ENCODE results near the gene DAW1.
"Not testable (repeated sequence)": the region's sequence is repeated elsewhere in the genome, so short reads cannot be mapped to it uniquely, and the experiment has no call there.

DAW1 gene

DNA sequence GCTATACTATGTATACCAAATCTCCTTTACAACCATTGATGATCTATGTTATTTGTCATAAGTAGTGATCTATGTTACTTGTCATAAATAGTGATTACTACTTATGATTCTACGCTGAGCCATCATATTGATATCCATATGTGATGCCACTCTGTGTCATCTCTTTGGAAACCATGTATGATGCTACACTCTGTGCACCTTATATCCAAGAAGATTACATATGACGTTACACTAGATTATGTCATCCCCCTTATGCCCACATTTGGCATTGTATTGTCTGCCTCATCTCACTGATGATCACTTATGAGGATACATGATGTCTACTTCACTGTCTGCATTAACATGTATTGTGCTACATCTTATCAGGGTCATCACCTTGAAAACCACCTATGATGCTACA is 42.9 kb downstream of the DAW1 start:
- DNase-seq (ENCODE audit: low read depth), result no peak

DNA sequence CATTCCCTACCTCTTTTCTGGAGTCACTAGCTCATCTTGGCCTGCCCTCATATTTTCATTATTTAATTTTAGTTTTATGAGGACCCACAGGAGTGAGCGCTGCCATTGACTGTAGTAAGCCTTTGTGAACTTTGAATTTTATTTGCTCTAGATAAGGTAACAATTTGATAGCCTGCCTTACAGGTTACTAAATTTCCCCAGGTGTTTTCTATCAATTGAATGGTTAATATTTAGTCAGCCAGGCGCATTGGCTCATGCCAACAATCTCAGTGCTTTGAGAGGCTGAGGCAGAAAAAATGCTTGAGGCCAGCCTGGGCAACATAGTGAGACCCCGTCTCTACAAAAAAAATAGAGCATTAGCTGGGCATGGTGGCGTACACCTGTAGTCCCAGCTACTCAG is 50.2 kb downstream of the DAW1 start:
- no peak for DNase-seq (ENCODE audit: low read depth)

DNA sequence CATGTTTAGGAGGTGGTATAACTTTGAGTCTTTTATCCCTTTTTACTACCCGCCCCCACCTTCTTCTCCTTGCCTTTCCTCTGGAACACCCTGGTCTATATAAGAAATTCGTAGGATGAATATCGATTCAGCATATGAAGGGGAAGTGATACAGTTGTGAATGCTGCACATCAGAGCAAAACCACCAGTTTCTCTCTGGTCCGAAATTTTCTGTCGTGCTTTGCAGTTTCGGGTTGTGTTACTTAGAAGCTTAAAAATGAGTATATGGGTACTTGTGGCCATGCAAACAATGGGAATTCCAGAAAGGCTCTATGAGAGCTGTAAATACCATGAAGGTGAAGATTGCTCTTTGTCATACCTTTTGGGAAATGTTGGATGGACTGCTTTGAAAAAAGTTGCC is 60.6 kb downstream of the DAW1 start:
- no peak for DNase-seq (ENCODE audit: low read depth)

DNA sequence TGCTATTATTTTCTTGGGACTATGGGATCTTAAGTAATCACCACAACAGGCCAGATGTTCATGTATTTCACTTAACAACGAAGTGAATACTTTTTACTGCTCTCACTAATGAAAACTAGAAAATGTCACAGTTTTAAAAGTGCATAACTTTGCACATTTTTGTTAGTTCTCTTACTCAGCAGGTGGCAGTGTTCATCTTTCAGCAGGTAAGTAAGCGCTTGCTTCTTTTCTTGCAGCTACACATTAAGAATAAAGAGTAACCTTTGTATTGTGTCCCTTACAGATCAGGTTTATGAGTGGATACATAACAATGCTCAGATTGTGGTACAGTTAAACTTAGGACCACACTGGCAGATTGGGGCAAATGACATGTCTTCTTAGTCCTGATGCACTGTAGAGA is 61.0 kb downstream of the DAW1 start:
- DNase-seq (ENCODE audit: low read depth), result no peak

DNA sequence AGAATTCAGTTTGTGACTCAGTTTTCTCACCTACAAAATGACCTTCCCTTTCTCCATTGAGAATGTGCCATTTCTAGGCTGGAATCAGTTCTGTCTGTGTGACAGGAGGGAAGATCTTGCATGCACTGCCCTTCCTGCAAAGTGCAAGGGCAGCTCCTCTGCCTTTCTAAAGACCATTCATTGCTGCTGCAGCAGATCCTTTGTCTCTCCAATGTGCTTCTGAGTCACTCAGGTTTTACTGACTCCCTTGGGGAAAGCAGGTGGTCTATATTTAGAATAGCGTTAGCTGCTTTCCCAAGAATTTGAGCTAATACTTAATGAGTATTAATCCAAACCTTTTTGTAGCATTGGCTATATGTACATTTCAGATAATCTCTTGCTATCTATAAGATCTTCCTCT is 62.5 kb downstream of the DAW1 start:
- no peak for DNase-seq (ENCODE audit: low read depth)

DNA sequence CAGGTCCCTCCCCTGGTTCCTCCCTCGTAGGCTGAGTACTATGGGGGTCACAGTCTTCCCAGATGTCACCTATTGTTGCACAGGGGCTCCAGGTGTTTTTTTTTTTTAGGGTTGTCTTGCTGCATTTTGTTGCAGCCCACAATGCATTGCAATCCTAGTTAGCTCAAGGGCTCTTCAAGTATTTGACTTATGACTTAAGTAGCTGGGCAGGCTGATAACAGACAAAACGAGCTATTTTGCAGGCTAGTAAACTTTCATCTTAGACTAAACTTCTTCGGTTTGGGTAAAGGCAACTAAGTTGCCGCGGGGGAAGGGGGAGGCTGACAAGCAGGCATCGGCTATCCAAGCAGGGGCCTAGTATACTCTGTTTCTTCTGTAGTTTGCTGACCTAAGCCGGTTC is 64.8 kb downstream of the DAW1 start:
- not testable (repeated sequence) for DNase-seq (ENCODE audit: low read depth)

DNA sequence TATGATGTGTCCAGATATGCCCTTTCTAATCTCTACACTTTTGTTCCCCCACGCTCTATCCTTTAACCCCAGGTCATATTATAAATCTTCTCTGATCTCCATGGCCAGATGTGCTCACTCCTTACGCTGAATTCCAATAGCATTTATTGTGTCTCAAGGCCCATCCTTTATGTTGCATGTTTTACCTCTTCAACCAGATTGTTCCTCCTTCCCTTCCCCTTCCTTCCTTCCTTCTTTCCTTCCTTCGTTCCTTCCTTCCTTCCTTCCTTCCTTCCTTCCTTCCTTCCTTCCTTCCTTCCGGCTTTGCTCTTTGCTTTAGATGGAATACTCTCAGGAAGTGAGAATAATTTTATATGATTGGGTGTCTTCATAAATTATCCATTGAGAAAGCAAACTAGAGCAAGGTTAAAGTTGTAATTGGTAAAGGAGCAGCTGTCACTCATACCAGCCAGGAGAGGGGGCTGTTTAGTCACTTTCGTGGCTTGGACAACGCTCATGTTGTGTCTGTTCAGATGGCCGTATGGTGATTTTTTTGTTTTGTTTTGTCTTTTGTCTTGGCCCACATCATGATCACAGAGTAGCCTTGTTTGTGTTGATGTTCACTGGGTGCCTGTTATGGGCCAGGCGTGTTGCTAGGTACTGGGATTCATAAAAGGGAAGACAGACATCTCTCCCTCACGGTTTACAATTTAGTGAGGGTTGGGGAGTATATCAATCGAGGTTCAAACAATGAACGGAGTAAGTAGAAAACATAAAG is 68.0 kb downstream of the DAW1 start:
- no peak for DNase-seq (ENCODE audit: low read depth)

DNA sequence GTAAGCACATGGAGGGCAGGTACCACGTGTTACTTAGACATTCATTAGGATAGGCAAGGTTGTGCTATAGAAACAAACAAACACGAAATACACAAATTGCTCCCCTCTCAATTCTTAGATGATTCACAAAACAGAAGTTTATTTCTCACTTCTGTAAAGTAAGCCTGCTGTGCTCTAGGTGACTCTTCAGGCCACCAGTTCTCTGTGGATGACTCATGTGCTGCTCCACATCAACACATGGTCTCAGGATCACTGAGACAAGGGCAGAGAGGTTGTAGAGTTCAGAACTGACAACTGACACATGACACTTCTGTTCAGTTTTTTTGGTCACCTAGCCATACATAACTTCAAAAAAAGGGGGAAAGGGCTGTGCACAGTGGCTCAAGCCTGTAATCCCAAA is 70.6 kb downstream of the DAW1 start:
- no peak for DNase-seq (ENCODE audit: low read depth)

DNA sequence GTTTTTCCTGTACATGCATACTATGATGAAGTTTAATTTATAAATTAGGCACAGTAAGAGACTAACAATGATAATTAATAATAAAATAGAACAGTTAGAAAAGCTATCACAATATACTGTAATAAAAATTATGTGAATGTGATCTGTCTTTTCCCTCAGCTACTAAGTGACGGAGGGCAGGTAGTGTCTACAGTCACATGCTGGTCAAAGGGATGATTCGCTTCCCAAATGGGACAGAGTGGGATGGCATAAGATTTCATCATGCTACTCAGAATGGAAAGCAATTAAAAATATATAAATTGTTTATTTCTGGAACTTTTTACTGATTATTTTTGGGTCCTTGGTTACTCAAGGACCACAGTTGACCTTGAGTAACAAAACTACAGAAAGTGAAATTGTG is 71.5 kb downstream of the DAW1 start:
- DNase-seq (ENCODE audit: low read depth), result no peak

DNA sequence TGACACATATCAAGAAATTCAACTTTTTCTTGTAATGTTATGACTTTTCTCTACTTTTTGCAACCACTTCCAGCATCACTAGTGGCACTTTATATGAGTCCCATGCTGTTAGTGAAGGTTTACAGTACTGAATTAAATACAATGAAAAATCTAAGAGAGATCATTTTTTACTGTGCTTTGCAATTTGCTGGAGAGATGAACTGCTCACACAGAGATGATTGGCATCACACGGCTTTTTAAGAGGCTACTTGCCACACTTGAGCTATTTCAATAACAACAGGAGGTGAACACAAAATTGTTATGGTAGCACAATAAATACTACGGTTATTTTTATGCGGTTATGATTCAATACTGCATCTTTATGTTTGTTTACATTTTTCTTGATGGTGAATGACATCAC is 88.9 kb downstream of the DAW1 start:
- no peak for DNase-seq (ENCODE audit: low read depth)

DNA sequence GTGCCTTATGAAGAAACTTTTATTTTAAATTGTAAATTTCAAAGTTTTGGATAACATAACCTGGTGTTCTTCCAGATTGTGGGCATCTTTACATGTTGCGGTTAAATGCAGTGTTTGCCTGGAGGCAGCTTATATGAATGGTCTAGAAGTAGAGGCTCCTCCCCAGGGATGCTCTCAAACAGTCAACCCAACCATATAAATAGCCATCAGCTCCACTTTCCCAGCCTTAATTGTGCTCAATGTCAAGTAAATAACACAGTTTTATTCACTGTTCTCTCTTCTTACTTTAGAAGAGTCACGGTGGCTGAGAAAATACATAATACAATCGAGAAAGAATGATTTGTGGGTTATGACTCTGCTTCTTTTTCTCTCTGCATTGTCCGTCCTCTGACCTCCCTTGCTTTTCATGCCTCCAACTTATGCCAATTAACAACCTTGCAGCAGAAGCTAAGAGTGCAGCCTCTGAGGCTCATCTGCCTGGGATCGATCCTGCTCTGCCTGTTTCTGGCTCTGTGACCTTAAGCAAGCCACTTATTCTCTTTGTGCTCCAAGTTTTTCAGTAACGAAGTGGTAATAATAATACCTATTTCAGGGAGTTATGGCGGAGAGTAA is 100.3 kb downstream of the DAW1 start:
- no peak for DNase-seq (ENCODE audit: low read depth)

DNA sequence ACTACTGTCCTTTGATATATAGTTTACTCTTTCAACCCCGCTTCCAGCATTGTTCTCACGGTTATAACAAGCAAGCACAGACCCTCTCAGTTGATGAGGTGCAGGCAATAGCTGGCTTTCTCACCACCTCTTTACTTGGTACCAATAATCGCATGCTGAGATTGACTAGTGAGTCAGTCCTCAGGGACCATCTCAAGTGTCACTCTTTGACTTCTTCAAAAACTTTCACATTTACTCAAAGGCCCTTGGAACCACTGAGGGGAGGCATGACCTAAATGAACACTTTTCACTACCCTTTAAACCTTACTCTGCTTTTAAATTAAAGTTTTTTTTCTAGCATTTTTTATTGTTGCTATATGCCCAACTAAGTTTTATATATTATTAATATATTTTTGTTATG is 101.8 kb downstream of the DAW1 start:
- DNase-seq (ENCODE audit: low read depth), result no peak
